K562 (cell line): ENCODE measurements around the gene PGA3. TPM values are rescaled to one million over a fixed set of nuclear protein-coding genes. Genes with fewer than 3 reads are reported as not detected.

Experiments
- ATAC-seq: fragments of 200-7000 bp; cut with Tn5 transposase; 3 replicates; pipeline ENCODE4 v1.9.1; 2020; ENCODE audit warnings: moderate library complexity
- BruUV-seq: library from RNA; stranded (reverse); fragments of 400-500 nt; replicated peaks from 2 replicates; lab custom pipeline; 2021; lab: Mats Ljungman, UMichigan
- CTCF ChIA-PET: fragments of 300-600 bp; formaldehyde crosslinking; extraction: SDS; loops from one replicate; lab custom pipeline; 2021; ENCODE audit warnings: low intra/inter-chr PET ratio; lab: Yijun Ruan, JAX
- POLR2A ChIA-PET: fragments of 300-600, 350-650 bp; sonication (Branson Sonifier 250); formaldehyde crosslinking; extraction: SDS; loops from one replicate; lab custom pipeline; 2021; ENCODE audit warnings: antibody characterized with exemption, inconsistent platforms; lab: Yijun Ruan, JAX
- DNase-seq, 4 experiments: peaks; one replicate each; pipeline versions ENCODE4 v3.0.0 to v3.0.0-alpha.2; 2011 to 2018; ENCODE audit warnings: low spot score in 3 of 4, mixed read lengths in 3 of 4; ENCODE audit errors: extremely low read depth in 1 of 4
- FAIRE-seq: peaks from 2 replicates; lab custom pipeline; 2011; peaks lifted over from hg19 to GRCh38; lab: Jason Lieb, UNC
- H2AFZ ChIP-seq: 2 replicates; pipeline ENCODE4 v1.6.0; 2011; ENCODE audit warnings: low read depth, low read length, control low read depth, inconsistent platforms
- H3K27ac ChIP-seq: fragments of 200-600 bp; 3 replicates; pipeline ENCODE4 v1.8.0; 2011; ENCODE audit warnings: low read depth, mild to moderate bottlenecking, control low read depth, inconsistent platforms, low read length, moderate library complexity, mixed read lengths; ENCODE audit errors: extremely low read depth
- H3K27me3 ChIP-seq, 2 experiments: fragments of 300-600 bp in 1 of 2; 2 replicates in 1 of 2; 3 replicates in 1 of 2; pipeline versions ENCODE4 v1.6.0 to v1.8.0; 2011; ENCODE audit warnings: inconsistent platforms in 2 of 2, low read length in 2 of 2, mild to moderate bottlenecking in 1 of 2, mixed read lengths in 1 of 2, moderate library complexity in 1 of 2; ENCODE audit not compliant: control insufficient read depth in 2 of 2, insufficient read depth in 2 of 2
- H3K36me3 ChIP-seq: fragments of 300-600 bp; 3 replicates; pipeline ENCODE4 v1.8.0; 2011; ENCODE audit warnings: mild to moderate bottlenecking, low read length, inconsistent platforms; ENCODE audit not compliant: control insufficient read depth, insufficient read depth
- H3K4me1 ChIP-seq, 2 experiments: fragments of 200-600 bp in 1 of 2; replicated peaks in 1 of 2; 2 replicates in 1 of 2; 3 replicates in 1 of 2; pipeline versions ENCODE4 v1.5.1 to v1.8.0; 2011; ENCODE audit warnings: inconsistent platforms in 2 of 2, low read length in 2 of 2, mild to moderate bottlenecking in 1 of 2, mixed read lengths in 1 of 2, moderate library complexity in 1 of 2; ENCODE audit not compliant: control insufficient read depth in 2 of 2, insufficient read depth in 2 of 2
- H3K4me2 ChIP-seq: 2 replicates; pipeline ENCODE4 v1.6.1; 2011; ENCODE audit warnings: low read length, control low read depth, inconsistent platforms, mixed read lengths; ENCODE audit not compliant: insufficient read depth
- H3K4me3 ChIP-seq: fragments of 200-600 bp; sonication (generic), shearing (Covaris generic); 2 replicates; pipeline ENCODE4 v1.5.1; 2016; ENCODE audit warnings: control low read depth, inconsistent platforms
- H3K79me2 ChIP-seq: fragments of 200-600 bp; 3 replicates; pipeline ENCODE4 v1.8.0; 2011; ENCODE audit warnings: low read length, inconsistent platforms; ENCODE audit not compliant: control insufficient read depth, insufficient read depth
- H3K9ac ChIP-seq, 2 experiments: 2 replicates each; pipeline versions ENCODE4 v1.6.0 to v1.6.1; 2011; ENCODE audit warnings: low read depth in 2 of 2, low read length in 2 of 2, control low read depth in 1 of 2, inconsistent platforms in 1 of 2, mild to moderate bottlenecking in 1 of 2, mixed read lengths in 1 of 2; ENCODE audit not compliant: insufficient read depth in 1 of 2
- H3K9me1 ChIP-seq: one replicate; pipeline ENCODE4 v1.6.0; 2011; ENCODE audit warnings: inconsistent platforms, mild to moderate bottlenecking, low read length, moderate library complexity; ENCODE audit not compliant: control insufficient read depth, insufficient read depth
- H3K9me3 ChIP-seq: replicated peaks from 2 replicates; pipeline ENCODE4 v1.5.1; 2011; ENCODE audit warnings: low read depth, low read length, inconsistent platforms; ENCODE audit not compliant: control insufficient read depth, insufficient read depth
- H4K20me1 ChIP-seq: replicated peaks from 2 replicates; pipeline ENCODE4 v1.6.1; 2011; ENCODE audit warnings: low read length, inconsistent platforms, mixed read lengths; ENCODE audit not compliant: control insufficient read depth, insufficient read depth
- ASH1L ChIP-seq: fragments of 450-650 bp; IDR thresholded peaks from 2 replicates; pipeline ENCODE4 v1.6.1; 2018; ENCODE audit warnings: borderline replicate concordance, mild to moderate bottlenecking, low read depth; ENCODE audit not compliant: partially characterized antibody
- SP1 ChIP-seq: sonication (generic); formaldehyde crosslinking; IDR thresholded peaks from 2 replicates; pipeline ENCODE4 v1.8.1; 2022; ENCODE audit warnings: mild to moderate bottlenecking, missing genetic modification reagents
- WHSC1 ChIP-seq: IDR thresholded peaks from one replicate; pipeline ENCODE4 v1.6.1; 2012; ENCODE audit warnings: low read length, control low read depth, inconsistent platforms
- WGBS: fragments of 100-300 bp; shearing (Covaris generic); methylation state at CpG from one replicate; pipeline ENCODE4 v1.1.6; 2016; ENCODE audit warnings: low coverage, mixed read lengths; ENCODE audit not compliant: insufficient coverage; ENCODE audit errors: missing lambda C conversion rate; 5-methylcytosine and 5-hydroxymethylcytosine counted together
- in situ Hi-C: fragments of 300-500 bp; cut with MboI; formaldehyde crosslinking; loops from 4 replicates; pipeline ENCODE4 v1.15.0; 2018; ENCODE audit warnings: inconsistent platforms, mixed read lengths
- intact Hi-C: fragments of 100-400 bp; cut with micrococcal nuclease; formaldehyde crosslinking; loops from 2 replicates; pipeline ENCODE4 v1.14.2; 2022
- polyA plus RNA-seq, 8 experiments: library from polyadenylated mRNA; depleted of rRNA in 4 of 8; stranded (reverse) in 5 of 8; unstranded in 3 of 8; fragments of >200 nt; fragmentation: Nextera tagmentation in 2 of 8; fragmentation: Illumina TruSeq in 1 of 8; extraction: Ambion mirVana in 2 of 8; extraction: Trizol in 1 of 8; gene quantifications; 2 replicates each; pipeline versions ENCODE4 v1.2.1 to v1.2.3, GENCODE V29; 2011 to 2014; ENCODE audit warnings: inconsistent platforms in 1 of 8, missing spikeins in 1 of 8
- total RNA-seq, 7 experiments: library from RNA; depleted of rRNA in 6 of 7; stranded (reverse); fragments of >200 nt in 6 of 7; fragmentation: Illumina TruSeq in 2 of 7; extraction: Trizol in 2 of 7; gene quantifications; 2 replicates each; pipeline versions ENCODE4 v1.2.1 to v1.2.3, GENCODE V29; 2011 to 2021; ENCODE audit warnings: low replicate concordance in 1 of 7
- TF ChIP-seq, protein P1 (sequence below): fragments of 450-650 bp; IDR thresholded peaks from 2 replicates; pipeline ENCODE4 v1.6.1; 2018; ENCODE audit not compliant: partially characterized antibody

Gene PGA3
- total and polyA plus RNA-seq, 9 of the 15 experiments (the other 6 are each of a cell fraction or from before 2014, with no cell fraction given), result 0.15 to 0.18 (median 0.18) TPM; not detected in 6

DNA sequence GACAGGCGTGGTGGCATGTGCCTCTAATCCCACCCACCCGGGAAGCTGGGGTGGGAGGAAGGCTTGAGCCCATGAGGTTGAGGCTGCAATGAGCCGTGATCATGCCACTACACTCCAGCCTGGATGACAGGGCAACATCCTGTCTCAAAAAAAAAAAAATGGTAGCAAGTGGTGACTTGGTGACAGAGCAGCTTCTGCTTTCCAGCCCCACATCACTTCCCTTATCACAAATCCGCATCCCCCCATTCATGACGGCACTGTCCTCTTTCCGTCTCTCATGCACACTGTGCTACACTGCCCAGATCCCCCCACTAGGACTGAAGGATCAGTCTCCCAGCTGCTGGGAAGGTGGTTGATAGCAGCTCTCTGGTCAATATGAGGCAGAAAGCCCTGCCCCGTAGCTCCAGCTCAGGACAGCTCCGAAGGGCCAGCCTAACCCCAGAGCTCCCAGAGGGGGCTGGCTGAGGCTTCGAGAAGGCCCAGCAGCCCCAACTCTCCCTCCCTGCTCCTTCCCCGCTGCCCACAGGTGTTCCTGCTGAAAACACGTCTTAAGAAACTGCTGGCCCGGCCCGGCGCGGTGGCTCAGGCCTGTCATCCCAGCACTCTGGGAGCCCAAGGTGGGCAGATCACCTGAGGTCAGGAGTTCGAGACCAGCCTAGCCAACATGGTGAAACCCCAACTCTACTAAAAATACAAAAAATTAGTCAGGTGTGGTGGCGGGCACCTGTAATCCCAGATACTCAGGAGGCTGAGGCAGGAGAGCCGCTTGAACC lies 53.6 kb downstream of the PGA3 start:
- POLR2A ChIA-PET, result interaction anchor here (0.6 to 1.9 kb wide), 6 partner anchors 10 to 285 kb away, joined by 3 to 5 read pairs (median 4); no protein-coding TSS in a partner anchor

More for the DNA sequence above, 53.6 kb downstream of the PGA3 start:
- Histone ChIP-seq H3K9me1 (no peaks in the 10 kb centered on the region), H3K4me2 (no peak overlapping the region), H4K20me1 (no peaks in the 10 kb centered on the region), H3K4me3 (no peak overlapping the region), H3K9ac (peak overlapping the region in 1 of 2 experiments; percentile 68; a peak in 1 of 4 replicates), H3K27me3 (peaks cover 0 to 1% of the 10 kb centered on the region in 2 experiments; a peak in 1 of 5 replicates), H3K79me2 (no peaks in the 10 kb centered on the region), H2AFZ (no peak overlapping the region), H3K9me3 (no peaks in the 10 kb centered on the region), H3K27ac (no peak overlapping the region), H3K4me1 (peaks cover 0 to 13% of the 10 kb centered on the region in 2 experiments; a peak in 2 of 5 replicates), H3K36me3 (no peaks in the 10 kb centered on the region)
- in situ Hi-C loops, result loop anchor here (5.0 kb wide), 1 partner anchor 130 kb away; no protein-coding TSS in a partner anchor
- TF ChIP-seq ASH1L, result no peak
- TF ChIP-seq, protein P1, sequence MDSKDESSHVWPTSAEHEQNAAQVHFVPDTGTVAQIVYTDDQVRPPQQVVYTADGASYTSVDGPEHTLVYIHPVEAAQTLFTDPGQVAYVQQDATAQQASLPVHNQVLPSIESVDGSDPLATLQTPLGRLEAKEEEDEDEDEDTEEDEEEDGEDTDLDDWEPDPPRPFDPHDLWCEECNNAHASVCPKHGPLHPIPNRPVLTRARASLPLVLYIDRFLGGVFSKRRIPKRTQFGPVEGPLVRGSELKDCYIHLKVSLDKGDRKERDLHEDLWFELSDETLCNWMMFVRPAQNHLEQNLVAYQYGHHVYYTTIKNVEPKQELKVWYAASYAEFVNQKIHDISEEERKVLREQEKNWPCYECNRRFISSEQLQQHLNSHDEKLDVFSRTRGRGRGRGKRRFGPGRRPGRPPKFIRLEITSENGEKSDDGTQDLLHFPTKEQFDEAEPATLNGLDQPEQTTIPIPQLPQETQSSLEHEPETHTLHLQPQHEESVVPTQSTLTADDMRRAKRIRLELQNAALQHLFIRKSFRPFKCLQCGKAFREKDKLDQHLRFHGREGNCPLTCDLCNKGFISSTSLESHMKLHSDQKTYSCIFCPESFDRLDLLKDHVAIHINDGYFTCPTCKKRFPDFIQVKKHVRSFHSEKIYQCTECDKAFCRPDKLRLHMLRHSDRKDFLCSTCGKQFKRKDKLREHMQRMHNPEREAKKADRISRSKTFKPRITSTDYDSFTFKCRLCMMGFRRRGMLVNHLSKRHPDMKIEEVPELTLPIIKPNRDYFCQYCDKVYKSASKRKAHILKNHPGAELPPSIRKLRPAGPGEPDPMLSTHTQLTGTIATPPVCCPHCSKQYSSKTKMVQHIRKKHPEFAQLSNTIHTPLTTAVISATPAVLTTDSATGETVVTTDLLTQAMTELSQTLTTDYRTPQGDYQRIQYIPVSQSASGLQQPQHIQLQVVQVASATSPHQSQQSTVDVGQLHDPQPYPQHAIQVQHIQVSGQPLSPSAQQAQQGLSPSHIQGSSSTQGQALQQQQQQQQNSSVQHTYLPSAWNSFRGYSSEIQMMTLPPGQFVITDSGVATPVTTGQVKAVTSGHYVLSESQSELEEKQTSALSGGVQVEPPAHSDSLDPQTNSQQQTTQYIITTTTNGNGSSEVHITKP, result peak; percentile 26
- TF ChIP-seq WHSC1, result no peak
- TF ChIP-seq SP1 (CRISPR knock-in tag), result no peak
- DNase-seq, result no peak
- BruUV-seq, result no TSS peak
- CTCF ChIA-PET, result no interaction called here
- WGBS, result 74% methylated on average over 15 of the region's 18 CpGs
- ATAC-seq, result no peak
- peak; percentile 57 for FAIRE-seq
- intact Hi-C loops, result loop anchor here (5.0 kb wide), 2 partner anchors 45 to 75 kb away; partner anchors contain the start of genes DDB1 and TKFC
